GM19025 (cell line): ENCODE measurements around the gene KRTAP5-9.
"Not testable (repeated sequence)": the region's sequence is repeated elsewhere in the genome, so short reads cannot be mapped to it uniquely, and the experiment has no call there.

Experiments
- ATAC-seq: cut with Tn5 transposase; IDR thresholded peaks from one replicate; pipeline ENCODE4 v1.9.1; 2021; ENCODE audit warnings: mild to moderate bottlenecking, low read depth, moderate library complexity; ENCODE audit not compliant: unreplicated experiment

Gene KRTAP5-9

DNA sequence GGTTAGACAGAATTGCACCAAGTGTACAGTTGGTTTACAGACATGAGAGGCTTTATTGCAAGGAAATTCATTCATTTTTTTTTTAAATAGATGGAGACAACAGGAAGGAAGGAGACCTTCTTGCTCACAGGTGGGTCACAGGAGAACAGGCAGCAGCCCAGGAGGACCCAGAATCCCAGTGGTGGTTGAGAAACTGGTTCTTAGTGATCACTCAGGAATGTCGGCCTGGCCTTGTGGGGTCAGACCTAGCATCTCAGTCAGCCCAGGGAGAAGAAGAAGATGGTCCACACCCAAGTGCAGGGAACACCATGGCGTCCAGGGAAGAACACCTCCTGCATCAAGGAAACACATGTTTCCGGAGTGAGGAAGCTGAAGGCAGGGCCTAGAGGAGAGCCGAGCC lies 33.6 kb downstream of the KRTAP5-9 start:
- ATAC-seq, result no peak

GRCh38 chr11:71582309-71582895 lies 34.2 kb downstream of the KRTAP5-9 start, which contains the start of gene KRTAP5-11:
Gene KRTAP5-11 (minus strand): TSS chr11:71582875. CDS start chr11:71582837, 38 bp downstream.
- no peak for ATAC-seq

- ATAC-seq, result not testable (repeated sequence)
These were observed 34.7 kb downstream of the KRTAP5-9 start for GRCh38 chr11:71582969-71583368.

DNA sequence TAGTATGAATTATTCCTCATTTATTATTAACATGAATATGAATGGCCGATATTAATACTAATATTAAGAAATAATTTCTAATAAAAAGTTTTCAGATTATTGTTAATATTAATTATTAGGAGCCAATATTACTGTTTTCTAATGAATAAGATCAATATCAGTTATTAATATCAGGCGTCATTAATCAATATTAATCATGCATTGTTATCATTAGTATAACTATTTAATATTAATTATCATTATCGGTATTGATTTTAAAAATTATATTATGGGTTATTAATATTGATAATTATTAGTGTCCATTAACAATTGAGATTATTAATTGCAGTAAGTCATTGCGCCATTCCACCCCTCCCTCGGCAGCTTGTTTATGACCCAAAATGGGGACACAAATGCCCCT lies 37.5 kb downstream of the KRTAP5-9 start:
- ATAC-seq, result not testable (repeated sequence)

GRCh38 chr11:71588314-71588713 lies 40.1 kb downstream of the KRTAP5-9 start:
- not testable (repeated sequence) for ATAC-seq

DNA sequence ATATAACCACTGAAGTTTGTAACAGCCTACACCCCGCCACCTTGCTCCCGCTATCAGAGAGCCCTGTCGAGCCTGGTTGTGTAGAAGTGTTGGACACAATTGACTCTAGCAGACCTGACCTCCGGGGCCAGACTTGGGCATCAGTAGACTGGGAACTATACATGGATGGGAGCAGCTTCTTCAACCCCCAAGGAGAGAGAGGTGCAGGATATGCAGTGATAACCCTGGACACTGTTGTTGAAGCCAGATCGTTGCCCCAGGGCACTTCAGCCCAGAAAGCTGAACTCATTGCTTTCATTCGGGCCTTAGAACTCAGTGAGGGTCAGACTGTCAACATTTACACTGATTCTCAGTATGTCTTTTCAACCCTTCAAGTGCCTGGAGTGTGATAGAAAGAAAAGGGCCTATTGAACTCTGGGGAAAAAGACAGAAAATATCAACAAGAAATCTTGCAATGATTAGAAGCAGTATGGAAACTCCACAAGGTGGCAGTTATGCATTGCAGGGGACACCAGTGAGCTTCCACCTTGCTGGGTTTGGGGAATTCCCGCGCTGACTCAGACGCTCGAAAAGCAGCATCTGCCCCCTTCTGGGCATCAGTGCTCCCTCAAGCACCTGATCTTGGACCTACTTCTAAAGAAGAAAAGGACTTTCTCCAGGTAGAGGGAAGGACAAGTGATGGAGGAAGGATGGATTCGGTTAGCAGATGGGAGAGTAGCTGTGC lies 40.8 kb downstream of the KRTAP5-9 start:
- ATAC-seq, result not testable (repeated sequence)

GRCh38 chr11:71589546-71589920 lies 41.3 kb downstream of the KRTAP5-9 start:
- not testable (repeated sequence) for ATAC-seq
